GM18520 (cell line): ENCODE measurements around the gene TSPEAR.
"Not testable (repeated sequence)": the region's sequence is repeated elsewhere in the genome, so short reads cannot be mapped to it uniquely, and the experiment has no call there.

Experiments used
- ATAC-seq: cut with Tn5 transposase; IDR thresholded peaks from one replicate; pipeline ENCODE4 v1.9.1; 2021; ENCODE audit not compliant: unreplicated experiment

TSPEAR gene

GRCh38 chr21:44575307-44576024 is 135.9 kb downstream of the TSPEAR start:
- no peak for ATAC-seq

DNA sequence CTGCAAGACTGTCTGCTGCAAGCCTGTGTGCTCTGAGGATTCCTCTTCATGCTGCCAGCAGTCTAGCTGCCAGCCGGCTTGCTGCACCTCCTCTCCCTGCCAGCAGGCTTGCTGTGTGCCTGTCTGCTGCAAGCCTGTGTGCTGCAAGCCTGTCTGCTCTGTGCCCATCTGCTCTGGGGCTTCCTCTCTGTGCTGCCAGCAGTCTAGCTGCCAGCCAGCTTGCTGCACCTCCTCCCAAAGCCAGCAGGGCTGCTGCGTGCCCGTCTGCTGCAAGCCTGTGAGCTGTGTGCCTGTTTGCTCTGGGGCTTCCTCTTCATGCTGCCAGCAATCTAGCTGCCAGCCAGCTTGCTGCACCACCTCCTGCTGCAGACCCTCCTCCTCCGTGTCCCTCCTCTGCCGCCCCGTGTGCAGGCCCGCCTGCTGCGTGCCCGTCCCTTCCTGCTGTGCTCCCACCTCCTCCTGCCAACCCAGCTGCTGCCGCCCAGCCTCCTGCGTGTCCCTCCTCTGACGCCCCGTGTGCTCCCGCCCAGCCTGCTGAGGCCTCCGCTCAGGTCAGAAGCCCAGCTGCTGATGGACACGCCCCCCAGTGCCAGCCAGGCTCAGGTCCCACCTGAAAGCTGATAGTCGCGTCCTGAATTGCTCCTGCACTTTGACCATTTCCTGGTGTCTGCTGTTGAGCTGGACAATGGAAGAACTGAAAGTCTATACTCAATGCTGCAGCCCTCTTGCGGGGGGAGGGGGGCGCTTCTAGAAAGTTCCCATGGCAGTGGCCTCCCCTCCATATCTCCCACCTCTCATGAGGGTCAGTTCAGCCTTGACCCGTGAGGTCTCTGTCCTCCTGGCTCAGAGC is 136.7 kb downstream of the TSPEAR start:
- no peak for ATAC-seq

- not testable (repeated sequence) for ATAC-seq
Observed at GRCh38 chr21:44573630-44574456, 137.5 kb downstream of the TSPEAR start, which contains the start of gene KRTAP10-4. Gene KRTAP10-4 (plus strand): TSS chr21:44573729. CDS start chr21:44573759, 30 bp downstream.

GRCh38 chr21:44572959-44573583 is 138.3 kb downstream of the TSPEAR start:
- no peak for ATAC-seq

- ATAC-seq = no peak
Observed at GRCh38 chr21:44571844-44572782, 139.3 kb downstream of the TSPEAR start.

DNA sequence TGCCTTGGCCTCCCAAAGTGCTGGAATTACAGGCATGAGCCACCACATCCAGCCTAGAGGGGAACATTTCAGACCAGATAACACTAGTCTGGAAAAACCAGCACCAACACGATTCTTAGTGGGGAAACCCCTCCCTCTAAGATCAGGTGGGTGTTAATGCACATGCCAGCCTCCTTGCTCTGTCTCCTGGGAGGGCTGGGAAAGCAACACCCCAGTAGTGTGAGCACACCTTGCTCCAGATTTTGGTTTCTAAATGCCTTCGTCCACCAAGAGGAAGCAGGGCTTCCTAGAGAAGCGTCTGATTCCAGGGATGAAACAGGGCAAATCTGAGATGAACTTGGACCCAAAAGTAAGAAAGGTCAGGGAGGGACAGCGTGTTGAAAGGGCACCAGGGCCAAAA is 140.1 kb downstream of the TSPEAR start:
- no peak for ATAC-seq

GRCh38 chr21:44569861-44570517 is 141.4 kb downstream of the TSPEAR start:
- ATAC-seq = no peak

- ATAC-seq = no peak
Observed at GRCh38 chr21:44568667-44569556, 142.5 kb downstream of the TSPEAR start.

DNA sequence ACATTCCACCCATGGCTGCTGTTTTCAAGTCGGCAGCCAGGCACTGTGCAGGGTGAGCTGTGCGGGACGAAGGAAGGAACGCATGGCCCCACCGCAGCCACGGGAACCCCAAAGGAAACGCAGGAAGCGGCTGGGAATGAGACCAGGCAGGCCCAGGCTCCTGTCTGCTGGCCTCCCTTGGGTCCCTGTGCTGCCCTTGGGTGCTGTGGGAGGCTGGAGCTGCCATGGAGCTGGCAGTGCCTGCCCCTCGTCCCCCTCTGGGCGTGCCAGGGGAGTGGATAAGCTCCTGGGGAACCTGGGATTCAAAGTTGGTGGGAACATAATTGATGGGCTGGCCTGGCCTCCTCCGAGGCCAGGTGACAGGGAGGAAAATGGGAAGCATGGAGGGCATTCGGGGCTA is 143.1 kb downstream of the TSPEAR start:
- ATAC-seq = no peak

- no peak for ATAC-seq
Observed at GRCh38 chr21:44567481-44568171, 143.7 kb downstream of the TSPEAR start.

DNA sequence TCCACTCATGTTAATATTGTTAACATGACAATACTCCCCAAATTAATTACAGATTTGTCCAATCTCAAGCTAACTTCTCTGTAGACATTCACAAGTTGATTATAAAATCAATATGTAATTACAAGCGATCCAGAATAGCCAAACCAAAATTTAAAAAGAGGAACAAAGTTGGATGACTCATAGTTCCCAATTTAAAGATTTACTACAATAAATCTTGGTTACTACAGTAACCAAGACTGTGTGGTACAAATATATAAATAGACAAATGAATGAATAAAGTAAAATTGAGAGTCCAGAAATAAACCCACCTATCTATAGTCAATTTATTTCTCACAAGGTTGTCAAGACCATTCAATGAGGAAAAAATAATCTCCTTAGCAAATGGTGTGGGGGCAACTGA is 145.0 kb downstream of the TSPEAR start:
- no peak for ATAC-seq

- ATAC-seq = no peak
Observed at GRCh38 chr21:44564886-44565598, 146.3 kb downstream of the TSPEAR start.

- ATAC-seq = no peak
Observed at GRCh38 chr21:44564099-44564498, 147.3 kb downstream of the TSPEAR start.

- ATAC-seq = no peak
Observed at GRCh38 chr21:44558695-44559094, 152.7 kb downstream of the TSPEAR start, which contains the start of gene KRTAP10-3. Gene KRTAP10-3 (minus strand): TSS chr21:44558795. CDS start chr21:44558715, 80 bp downstream.

- not testable (repeated sequence) for ATAC-seq
Observed at GRCh38 chr21:44558329-44558675, 153.1 kb downstream of the TSPEAR start.

- no peak for ATAC-seq
Observed at GRCh38 chr21:44557491-44558328, 153.7 kb downstream of the TSPEAR start.
